Smooth muscle cell (in vitro differentiated cells): Measurements from ENCODE around the gene ITGBL1. TPM values are rescaled to one million over a fixed set of nuclear protein-coding genes. Genes with fewer than 3 reads are reported as not detected.

Experiments
- DNase-seq: peaks from one replicate; lab custom pipeline; 2025; ENCODE audit not compliant: unreplicated experiment; lab: John Stamatoyannopoulos, UW
- H2AFZ ChIP-seq: fragments of 200-600 bp; sonication (generic); 2 replicates; pipeline ENCODE4 v1.6.0; 2016; ENCODE audit warnings: antibody characterized with exemption, low read depth, mild to moderate bottlenecking
- H3F3A ChIP-seq: fragments of 200-600 bp; sonication (generic); 2 replicates; pipeline ENCODE4 v1.6.0; 2017; ENCODE audit warnings: antibody characterized with exemption, low read depth
- H3K27ac ChIP-seq: fragments of 200-600 bp; sonication (generic); 2 replicates; pipeline ENCODE4 v1.5.1; 2016; ENCODE audit warnings: low read depth, mild to moderate bottlenecking
- H3K27me3 ChIP-seq: fragments of 200-600 bp; sonication (generic); 2 replicates; pipeline ENCODE4 v1.6.1; 2016; ENCODE audit warnings: low read depth, mild to moderate bottlenecking
- H3K36me3 ChIP-seq: fragments of 200-600 bp; sonication (generic); 2 replicates; pipeline ENCODE4 v1.5.1; 2016; ENCODE audit warnings: low read depth
- H3K4me1 ChIP-seq: fragments of 200-600 bp; sonication (generic); 2 replicates; pipeline ENCODE4 v1.5.1; 2016; ENCODE audit warnings: low read depth
- H3K4me2 ChIP-seq: fragments of 200-600 bp; sonication (generic); 2 replicates; pipeline ENCODE4 v1.6.0; 2016; ENCODE audit warnings: mild to moderate bottlenecking
- H3K4me3 ChIP-seq: fragments of 200-600 bp; sonication (generic); 2 replicates; pipeline ENCODE4 v1.5.1; 2016; ENCODE audit warnings: mild to moderate bottlenecking
- H3K79me2 ChIP-seq: fragments of 200-600 bp; sonication (generic); 2 replicates; pipeline ENCODE4 v1.6.0; 2016; ENCODE audit warnings: low read depth, mild to moderate bottlenecking
- H3K9ac ChIP-seq: fragments of 200-600 bp; sonication (generic); 2 replicates; pipeline ENCODE4 v1.6.0; 2016; ENCODE audit warnings: low read depth
- H3K9me3 ChIP-seq: fragments of 200-600 bp; sonication (generic); replicated peaks from 2 replicates; pipeline ENCODE4 v1.5.1; 2016; ENCODE audit warnings: low read depth
- H4K20me1 ChIP-seq: fragments of 200-600 bp; sonication (generic); 2 replicates; pipeline ENCODE4 v1.6.0; 2016; ENCODE audit warnings: low read depth
- WGBS: methylation state at CpG from one replicate; pipeline ENCODE4 v1.1.7; 2016; ENCODE audit warnings: low lambda C conversion rate; 5-methylcytosine and 5-hydroxymethylcytosine counted together
- polyA plus RNA-seq: library from polyadenylated mRNA; unstranded; fragments of >200 nt; fragmentation: Nextera tagmentation; extraction: Ambion mirVana; gene quantifications from 2 replicates; pipeline ENCODE4 v1.2.1, GENCODE V29; 2016
- total RNA-seq: library from RNA; depleted of rRNA; stranded (reverse); fragments of >200 nt; gene quantifications from 2 replicates; pipeline ENCODE4 v1.2.3, GENCODE V29; 2014
- TF ChIP-seq, protein P1 (sequence below): fragments of 200-600 bp; sonication (generic); IDR thresholded peaks from 2 replicates; pipeline ENCODE4 v1.5.1; 2017; ENCODE audit warnings: borderline replicate concordance, mild to moderate bottlenecking, antibody characterized with exemption; ENCODE audit not compliant: insufficient read depth, poor library complexity, severe bottlenecking

Gene ITGBL1
- total and polyA plus RNA-seq, 2 experiments from 2014 or later = 0.29 TPM; not detected in 1

DNA sequence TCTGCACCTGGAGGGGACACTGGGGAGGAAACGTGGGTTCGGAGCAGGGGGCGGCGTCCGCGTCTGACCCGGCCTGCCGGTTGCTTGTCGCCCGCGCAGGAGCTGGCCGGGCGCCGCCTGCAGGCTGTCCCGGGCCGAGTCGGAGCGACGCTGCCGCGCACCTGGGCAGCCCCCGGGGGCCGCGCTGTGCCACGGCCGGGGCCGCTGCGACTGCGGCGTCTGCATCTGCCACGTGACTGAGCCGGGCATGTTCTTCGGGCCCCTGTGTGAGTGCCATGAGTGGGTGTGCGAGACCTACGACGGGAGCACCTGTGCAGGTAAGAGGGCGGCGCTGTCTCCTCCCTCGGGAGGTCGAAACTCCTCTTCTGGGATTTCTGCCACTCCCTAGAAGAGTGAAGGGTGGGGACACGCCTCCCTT is 1.3 kb downstream of the ITGBL1 start:
- Histone ChIP-seq H3F3A (peaks cover 5% of the 10 kb centered on the region), H3K27ac (no peak overlapping the region), H3K9ac (no peak overlapping the region), H3K79me2 (no peaks in the 10 kb centered on the region), H3K27me3 (no peaks in the 10 kb centered on the region), H3K9me3 (no peaks in the 10 kb centered on the region), H3K4me2 (no peak overlapping the region), H3K4me3 (no peak overlapping the region), H3K36me3 (no peaks in the 10 kb centered on the region), H3K4me1 (no peaks in the 10 kb centered on the region), H2AFZ (no peak overlapping the region), H4K20me1 (no peaks in the 10 kb centered on the region)
- TF ChIP-seq, protein P1, sequence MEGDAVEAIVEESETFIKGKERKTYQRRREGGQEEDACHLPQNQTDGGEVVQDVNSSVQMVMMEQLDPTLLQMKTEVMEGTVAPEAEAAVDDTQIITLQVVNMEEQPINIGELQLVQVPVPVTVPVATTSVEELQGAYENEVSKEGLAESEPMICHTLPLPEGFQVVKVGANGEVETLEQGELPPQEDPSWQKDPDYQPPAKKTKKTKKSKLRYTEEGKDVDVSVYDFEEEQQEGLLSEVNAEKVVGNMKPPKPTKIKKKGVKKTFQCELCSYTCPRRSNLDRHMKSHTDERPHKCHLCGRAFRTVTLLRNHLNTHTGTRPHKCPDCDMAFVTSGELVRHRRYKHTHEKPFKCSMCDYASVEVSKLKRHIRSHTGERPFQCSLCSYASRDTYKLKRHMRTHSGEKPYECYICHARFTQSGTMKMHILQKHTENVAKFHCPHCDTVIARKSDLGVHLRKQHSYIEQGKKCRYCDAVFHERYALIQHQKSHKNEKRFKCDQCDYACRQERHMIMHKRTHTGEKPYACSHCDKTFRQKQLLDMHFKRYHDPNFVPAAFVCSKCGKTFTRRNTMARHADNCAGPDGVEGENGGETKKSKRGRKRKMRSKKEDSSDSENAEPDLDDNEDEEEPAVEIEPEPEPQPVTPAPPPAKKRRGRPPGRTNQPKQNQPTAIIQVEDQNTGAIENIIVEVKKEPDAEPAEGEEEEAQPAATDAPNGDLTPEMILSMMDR = no peak
- WGBS = 91% methylated on average over 41 of the region's 41 CpGs
- no peak for DNase-seq

DNA sequence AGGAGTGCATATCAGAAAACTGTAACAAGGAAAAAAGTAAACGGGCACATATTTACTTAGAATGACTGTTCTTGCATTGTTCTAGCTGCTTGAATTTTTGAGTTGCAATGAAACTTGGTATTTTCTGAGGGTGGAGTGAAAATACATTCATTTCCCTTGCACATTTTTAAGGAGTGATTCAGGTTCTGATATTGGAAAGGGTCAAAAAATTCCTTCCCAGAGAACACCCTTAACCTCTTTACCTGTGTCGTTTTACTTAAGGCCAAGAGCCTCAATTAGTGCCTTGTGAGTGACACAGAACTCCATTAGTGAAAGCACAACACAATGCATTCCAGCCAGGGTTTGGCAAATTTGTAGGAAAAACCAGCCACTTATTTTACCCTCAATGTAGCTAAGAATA is 2.3 kb downstream of the ITGBL1 start:
- H3K4me3 ChIP-seq = no peak overlapping the region
- peak overlapping the region; percentile 75 for H3K27ac ChIP-seq
- no peak overlapping the region for H3K9ac ChIP-seq
- no peak for DNase-seq
- TF ChIP-seq, protein P1 = no peak
- H4K20me1 ChIP-seq = no peaks in the 10 kb centered on the region
- no peaks in the 10 kb centered on the region for H3K9me3 ChIP-seq
- H3F3A ChIP-seq = peaks cover 5% of the 10 kb centered on the region
- H3K27me3 ChIP-seq = no peaks in the 10 kb centered on the region
- WGBS = 51% methylated on average over 2 of the region's 2 CpGs
- no peaks in the 10 kb centered on the region for H3K36me3 ChIP-seq
- H3K4me2 ChIP-seq = peak overlapping the region; percentile 40
- H2AFZ ChIP-seq = no peak overlapping the region
- H3K79me2 ChIP-seq = no peaks in the 10 kb centered on the region
- no peaks in the 10 kb centered on the region for H3K4me1 ChIP-seq

DNA sequence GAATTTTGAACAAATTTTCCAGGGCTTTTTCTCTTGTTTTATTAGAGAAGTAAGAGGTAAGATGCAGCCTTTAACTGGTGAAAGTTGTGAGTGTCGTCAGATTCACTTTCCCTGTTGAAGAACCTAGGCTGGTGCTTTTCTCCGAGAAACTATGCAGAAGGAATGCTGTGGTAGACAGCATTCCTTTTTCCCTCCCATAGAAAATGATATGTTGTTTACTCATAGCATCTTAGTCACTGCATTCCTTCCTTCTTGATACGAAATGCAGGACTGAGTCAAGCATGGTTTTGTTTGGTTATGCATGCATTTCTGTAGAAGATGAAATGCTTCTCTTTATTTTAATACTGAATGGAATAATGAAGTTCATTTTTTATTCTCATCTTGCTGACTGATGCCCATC is 3.4 kb downstream of the ITGBL1 start:
- peak overlapping the region; percentile 40 for H3K4me2 ChIP-seq
- H2AFZ ChIP-seq = no peak overlapping the region
- no peaks in the 10 kb centered on the region for H3K27me3 ChIP-seq
- TF ChIP-seq, protein P1 = no peak
- no peaks in the 10 kb centered on the region for H3K79me2 ChIP-seq
- no peaks in the 10 kb centered on the region for H3K36me3 ChIP-seq
- no peaks in the 10 kb centered on the region for H3K9me3 ChIP-seq
- H4K20me1 ChIP-seq = no peaks in the 10 kb centered on the region
- H3F3A ChIP-seq = peaks cover 5% of the 10 kb centered on the region
- H3K4me1 ChIP-seq = no peaks in the 10 kb centered on the region
- H3K27ac ChIP-seq = peak overlapping the region; percentile 75
- no peak for DNase-seq
- 1% methylated on average over 3 of the region's 3 CpGs for WGBS
- H3K4me3 ChIP-seq = no peak overlapping the region
- H3K9ac ChIP-seq = no peak overlapping the region

DNA sequence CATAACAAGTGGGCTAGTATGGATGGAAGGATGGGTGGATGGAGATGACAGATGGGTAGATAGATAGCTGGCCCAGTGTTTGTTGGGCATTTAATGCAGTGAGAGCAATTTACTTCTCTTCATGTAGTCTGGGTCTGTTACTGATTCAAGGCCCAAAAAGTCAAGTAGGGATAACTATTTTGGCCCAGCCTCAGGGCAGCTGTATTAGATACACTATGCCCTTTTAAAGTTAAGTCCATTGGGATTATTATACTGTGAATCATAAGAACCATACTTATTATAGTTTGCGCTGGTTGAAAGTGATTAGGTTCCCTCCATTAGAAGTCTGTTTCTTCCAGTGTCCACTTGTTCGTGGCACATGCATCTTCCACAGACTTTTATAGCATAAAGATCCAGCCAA is 4.7 kb downstream of the ITGBL1 start:
- Histone ChIP-seq H3K4me3 (no peak overlapping the region), H3K27me3 (no peaks in the 10 kb centered on the region), H3K27ac (peak overlapping the region; percentile 68), H3K79me2 (no peaks in the 10 kb centered on the region), H3K9me3 (no peaks in the 10 kb centered on the region), H3F3A (peaks cover 5% of the 10 kb centered on the region), H3K36me3 (no peaks in the 10 kb centered on the region), H3K4me2 (no peak overlapping the region), H3K9ac (no peak overlapping the region), H2AFZ (no peak overlapping the region), H4K20me1 (no peaks in the 10 kb centered on the region), H3K4me1 (no peaks in the 10 kb centered on the region)
- TF ChIP-seq, protein P1 = no peak
- WGBS = 74% methylated on average over 2 of the region's 2 CpGs
- no peak for DNase-seq
